ENCODE results near the gene ADGRG7.

The ADGRG7 gene

GRCh38 chr3:100702980-100703345 is 93.6 kb downstream of the ADGRG7 start:
- DNase-seq, result no peak

DNA sequence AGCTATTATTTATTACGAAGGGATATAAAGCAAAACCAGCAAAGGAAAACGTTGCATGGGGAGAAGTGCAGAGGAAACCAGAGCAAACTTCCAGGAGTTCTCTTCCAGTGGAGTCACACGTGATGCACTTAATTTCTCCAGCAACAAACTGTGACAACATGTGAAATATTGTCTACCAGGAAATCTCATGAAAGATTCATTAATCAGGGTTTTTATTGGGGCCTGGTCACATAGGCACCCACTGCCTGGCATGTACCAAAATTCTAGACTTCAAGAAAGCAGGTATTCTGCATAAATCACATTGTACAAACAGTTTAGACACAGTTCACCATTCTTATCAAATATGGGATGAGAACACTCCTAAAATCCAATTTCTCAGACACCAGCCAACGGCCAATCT is 94.5 kb downstream of the ADGRG7 start:
- no peak for DNase-seq

DNA sequence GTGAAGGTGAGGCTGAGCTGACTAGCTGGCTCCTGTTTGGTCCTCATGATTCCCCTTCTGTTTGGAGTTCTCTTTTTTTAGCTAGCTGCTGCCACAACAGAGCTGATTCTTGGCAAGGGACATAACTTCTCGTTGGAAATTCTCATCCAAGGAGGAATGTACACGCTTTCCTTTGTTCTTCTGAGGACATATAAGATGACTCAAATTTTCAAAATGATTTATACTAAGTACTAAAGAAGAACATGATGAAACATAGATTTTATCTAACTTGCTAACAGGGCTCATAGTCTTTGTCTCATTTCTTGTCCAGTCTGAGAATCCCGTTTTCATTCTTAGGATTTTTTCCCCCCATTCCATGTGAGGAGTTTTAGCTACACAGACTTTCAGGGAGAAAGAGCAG is 97.0 kb downstream of the ADGRG7 start:
- DNase-seq, result no peak

GRCh38 chr3:100708644-100708988 is 99.2 kb downstream of the ADGRG7 start:
- DNase-seq, result no peak

DNA sequence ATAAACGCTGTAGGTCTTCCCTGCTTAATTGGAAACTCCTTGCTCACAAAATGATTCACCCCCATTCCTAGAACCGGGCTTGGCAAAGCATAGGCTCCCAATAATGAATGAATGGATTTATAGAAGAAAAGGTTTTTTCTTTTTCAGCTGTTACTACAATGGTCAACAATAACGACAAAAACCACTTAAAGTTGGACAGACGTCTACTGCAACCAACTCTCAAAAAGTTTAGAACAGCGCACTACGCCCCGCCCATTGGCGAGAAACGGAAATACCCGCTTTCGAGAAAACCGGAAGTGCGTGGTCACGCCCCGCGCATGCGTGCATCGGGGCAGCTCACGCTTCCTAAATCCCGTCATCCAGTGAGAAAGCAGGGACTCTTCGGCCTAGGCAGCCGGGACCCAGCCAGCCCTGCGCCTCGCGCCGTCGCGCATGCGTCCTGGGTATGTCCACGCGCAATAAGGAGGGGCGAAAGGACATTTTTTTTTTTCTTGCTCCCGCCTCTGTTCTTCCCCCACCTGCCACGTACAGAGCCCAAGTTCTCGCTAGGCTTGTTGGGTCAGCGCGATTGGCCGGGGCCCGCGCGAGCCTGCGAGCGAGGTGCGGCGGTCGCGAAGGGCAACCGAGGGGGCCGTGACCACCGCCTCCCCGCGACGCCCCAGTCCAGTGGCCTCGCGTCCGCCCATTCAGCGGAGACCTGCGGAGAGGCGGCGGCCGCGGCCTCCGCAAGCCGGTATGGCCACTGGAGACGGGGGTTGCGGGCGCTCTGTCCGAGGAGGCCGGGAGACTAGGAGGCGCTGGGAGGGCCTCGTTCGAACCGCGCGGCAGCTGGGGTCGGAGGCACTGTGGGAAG is 99.8 kb downstream of the ADGRG7 start, which contains the start of gene TFG:
TSS of gene TFG (plus strand) at position 506 of the 853 bp plus-strand sequence. CDS start 4,192 bp downstream, outside the sequence.
- DNase-seq, result peak; percentile 95

DNA sequence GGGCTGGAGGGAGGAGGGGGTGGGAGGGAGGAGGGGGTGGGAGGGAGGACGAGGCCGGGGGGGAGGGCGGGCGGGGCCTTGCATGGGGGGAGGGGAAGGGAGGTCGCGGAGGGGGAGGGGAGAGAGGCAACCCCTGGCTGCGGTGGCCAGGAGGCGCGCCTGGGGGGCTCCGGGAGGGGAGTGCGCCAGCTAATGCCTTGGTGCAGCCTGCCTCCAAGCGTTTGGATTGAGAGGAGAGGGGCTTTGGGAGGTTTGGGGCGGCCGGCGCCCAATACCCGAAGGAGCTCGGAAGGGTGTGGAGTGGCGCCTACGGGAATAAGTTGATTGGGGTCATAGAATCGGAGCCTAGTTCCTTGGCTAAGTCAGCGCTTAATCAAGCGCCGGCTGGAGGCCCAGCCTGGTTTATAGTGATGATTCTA is 100.5 kb downstream of the ADGRG7 start:
- peak; percentile 3 for DNase-seq

DNA sequence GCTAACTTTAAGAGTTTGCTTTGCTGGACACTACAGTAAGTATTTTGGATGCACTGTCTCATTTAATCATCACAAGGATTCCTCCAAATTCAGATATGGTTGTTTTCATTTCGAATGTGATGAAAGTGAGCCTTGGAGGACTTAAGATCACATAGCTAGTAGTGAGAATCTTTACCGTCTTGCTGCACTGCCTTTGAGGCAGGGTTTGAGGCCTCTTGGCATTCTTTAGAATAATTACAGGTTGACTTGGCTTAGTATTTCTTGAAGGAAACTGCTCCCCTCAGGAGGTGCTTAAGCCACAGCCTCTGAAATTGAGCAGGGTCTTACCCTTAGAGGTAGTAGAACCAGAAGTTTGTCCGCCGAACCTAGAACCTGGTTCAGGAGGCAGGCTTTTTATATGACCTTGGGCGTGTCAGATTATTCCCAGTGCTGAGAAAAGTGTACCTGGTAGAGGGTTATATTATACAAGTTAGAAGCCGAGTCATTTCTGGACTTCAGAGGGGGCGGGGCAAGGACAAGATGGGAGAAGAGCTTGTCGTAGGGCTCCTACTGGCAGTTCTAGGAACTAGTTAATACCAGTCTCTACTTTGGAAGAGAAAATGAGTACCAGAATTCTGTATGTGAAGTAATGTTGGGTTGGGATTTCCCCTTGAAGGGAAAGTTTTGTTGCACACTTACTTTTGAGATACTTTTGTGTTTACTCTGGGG is 101.0 kb downstream of the ADGRG7 start:
- DNase-seq, result peak; percentile 72

GRCh38 chr3:100715176-100715575 is 105.8 kb downstream of the ADGRG7 start:
- DNase-seq, result no peak

DNA sequence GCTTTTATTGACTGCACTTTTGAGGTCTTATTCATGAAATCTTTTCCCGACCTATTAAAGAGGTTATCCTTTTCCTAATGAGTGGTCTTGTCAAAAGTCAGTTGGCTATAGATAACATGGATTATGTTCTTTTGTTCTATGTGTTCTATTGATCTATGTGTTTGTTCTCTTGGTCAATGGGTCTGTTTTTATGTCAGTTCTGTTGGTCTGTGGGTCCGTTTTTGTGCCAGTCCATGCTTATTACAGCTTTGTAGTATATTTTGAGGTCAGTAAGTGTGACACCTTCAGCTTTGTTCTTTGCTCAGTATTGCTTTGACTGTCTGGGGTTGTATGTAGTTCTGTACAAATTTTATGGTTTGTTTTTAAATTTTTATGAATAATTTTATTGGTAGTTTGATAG is 107.7 kb downstream of the ADGRG7 start:
- no peak for DNase-seq

GRCh38 chr3:100717637-100718487 is 108.5 kb downstream of the ADGRG7 start:
- DNase-seq, result no peak

DNA sequence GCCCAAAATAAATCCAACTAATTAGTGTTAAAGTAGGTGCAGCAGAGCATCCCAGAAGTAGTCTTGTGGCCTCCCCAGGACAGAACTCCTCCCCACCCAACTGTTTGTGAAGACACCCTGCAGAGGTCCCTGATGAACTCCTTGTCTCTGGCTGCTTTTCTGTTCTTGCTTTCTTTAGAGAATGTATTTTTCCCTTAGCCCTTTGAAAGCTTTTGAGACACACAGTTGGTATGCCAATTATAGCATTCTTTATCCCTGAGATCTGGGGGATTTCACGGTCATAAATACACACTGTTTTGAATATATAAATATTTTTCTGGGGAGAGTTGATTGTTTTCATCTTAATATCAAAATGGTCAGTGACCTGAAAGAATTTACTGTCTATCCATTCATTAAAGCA is 109.7 kb downstream of the ADGRG7 start:
- no peak for DNase-seq

GRCh38 chr3:100720426-100720825 is 111.0 kb downstream of the ADGRG7 start:
- no peak for DNase-seq

GRCh38 chr3:100725935-100726513 is 116.6 kb downstream of the ADGRG7 start:
- DNase-seq, result no peak

GRCh38 chr3:100726706-100727105 is 117.3 kb downstream of the ADGRG7 start:
- DNase-seq, result no peak

DNA sequence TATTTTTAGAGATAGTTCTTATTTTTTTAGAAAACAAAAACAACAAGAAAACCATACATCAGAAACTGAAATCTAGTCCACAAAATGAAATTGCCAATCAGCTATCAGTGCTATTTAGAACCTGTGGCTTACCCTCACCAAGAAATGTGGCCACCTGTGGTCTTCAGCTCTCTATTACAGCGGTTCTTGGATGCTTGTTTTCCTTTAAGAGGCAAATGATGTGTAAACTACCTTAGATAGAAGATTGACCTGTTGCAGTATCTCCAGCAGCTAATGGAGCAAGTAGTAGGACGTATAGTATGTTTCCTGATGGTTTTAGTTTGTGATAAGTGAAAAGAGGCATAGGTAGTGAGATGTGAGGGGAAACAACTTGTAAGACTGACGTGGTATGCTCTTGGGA is 121.1 kb downstream of the ADGRG7 start:
- no peak for DNase-seq

GRCh38 chr3:100732435-100732834 is 123.0 kb downstream of the ADGRG7 start:
- no peak for DNase-seq

DNA sequence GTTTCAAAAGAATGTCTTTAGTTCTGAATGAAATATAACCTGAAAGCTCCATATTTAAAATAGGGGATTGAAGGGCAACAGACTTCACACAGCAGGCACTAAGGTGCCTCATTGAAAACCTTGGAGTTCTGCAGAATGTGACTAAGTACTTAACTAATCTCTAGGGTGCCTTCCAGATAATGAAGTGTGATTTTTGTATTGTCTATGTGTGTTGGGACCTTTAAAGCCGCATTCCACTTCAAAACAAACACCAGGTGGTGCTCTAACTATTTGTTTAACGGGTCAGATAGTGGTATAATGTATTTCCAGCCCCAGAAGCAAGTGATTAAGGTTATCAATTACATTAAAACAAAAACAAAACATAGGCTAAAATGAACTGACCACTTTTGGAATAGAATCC is 127.9 kb downstream of the ADGRG7 start:
- no peak for DNase-seq

DNA sequence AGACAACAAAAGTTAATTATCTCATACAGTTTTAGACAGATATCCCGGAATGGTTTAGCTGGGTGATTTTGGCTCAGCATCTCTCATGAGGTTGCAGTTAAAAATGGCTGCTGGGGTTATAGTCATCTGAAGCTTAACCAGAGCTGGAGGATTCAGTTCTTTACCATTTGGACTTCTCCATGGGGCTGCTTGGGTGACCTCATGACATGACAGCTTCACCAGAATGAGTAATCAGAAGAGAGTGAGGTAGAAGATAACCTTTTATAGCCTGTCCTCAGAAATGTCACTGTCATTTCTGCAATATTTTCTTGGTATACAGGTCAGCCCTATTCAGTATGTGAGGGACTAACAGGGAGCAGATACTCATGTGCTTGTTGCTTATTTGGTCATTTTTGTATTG is 130.8 kb downstream of the ADGRG7 start:
- no peak for DNase-seq

- no peak for DNase-seq
Measured at GRCh38 chr3:100743535-100743934, 134.1 kb downstream of the ADGRG7 start.

DNA sequence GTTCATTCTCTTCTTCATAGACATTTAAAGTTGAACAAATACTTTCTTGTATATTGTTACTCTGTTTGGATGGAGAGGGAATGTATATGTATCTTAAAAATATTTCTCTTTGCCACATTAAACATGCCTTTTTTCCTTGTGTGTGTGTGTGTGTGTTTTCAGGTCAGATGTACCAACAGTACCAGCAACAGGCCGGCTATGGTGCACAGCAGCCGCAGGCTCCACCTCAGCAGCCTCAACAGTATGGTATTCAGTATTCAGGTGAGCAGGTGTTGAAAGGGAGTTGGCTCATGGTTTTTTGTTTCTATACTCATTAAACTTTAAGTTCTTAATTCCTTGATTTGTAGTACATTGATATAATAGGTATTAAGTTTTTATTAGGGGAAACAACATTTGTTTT is 135.3 kb downstream of the ADGRG7 start:
- DNase-seq, result no peak

All from NCI-H226 (cell line).